AG09319 (cell line): Measurements from ENCODE around the gene TMBIM4.

Experiments used
- DNase-seq: peaks from one replicate; pipeline ENCODE4 v3.0.0-alpha.2; 2010; ENCODE audit warnings: low read depth; ENCODE audit errors: extremely low read depth
- TF ChIP-seq, protein P1 (sequence below): IDR thresholded peaks from 2 replicates; pipeline ENCODE4 v1.5.1; 2011; ENCODE audit warnings: low read depth, mild to moderate bottlenecking, inconsistent platforms, low read length, moderate library complexity

TMBIM4 gene

DNA sequence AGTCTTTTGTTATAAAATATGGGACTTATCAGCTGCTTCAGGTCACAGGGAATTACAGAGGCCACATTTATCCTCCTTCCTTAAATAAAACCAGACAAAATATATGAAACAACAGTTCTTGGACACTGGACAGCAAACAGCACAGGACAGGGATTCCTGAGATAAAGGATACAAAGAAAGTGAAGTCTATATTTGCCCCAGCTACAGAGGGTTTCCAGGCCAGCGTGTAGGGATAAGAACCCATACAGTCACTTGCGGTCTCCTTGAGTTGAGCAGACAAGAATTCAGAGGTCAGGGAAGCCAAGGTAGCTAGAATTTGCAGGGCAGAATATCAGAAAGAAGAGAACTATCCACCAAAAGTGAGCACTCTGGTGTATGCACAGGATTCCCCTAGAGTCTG, 30.5 kb downstream of the TMBIM4 start:
- TF ChIP-seq, protein P1, sequence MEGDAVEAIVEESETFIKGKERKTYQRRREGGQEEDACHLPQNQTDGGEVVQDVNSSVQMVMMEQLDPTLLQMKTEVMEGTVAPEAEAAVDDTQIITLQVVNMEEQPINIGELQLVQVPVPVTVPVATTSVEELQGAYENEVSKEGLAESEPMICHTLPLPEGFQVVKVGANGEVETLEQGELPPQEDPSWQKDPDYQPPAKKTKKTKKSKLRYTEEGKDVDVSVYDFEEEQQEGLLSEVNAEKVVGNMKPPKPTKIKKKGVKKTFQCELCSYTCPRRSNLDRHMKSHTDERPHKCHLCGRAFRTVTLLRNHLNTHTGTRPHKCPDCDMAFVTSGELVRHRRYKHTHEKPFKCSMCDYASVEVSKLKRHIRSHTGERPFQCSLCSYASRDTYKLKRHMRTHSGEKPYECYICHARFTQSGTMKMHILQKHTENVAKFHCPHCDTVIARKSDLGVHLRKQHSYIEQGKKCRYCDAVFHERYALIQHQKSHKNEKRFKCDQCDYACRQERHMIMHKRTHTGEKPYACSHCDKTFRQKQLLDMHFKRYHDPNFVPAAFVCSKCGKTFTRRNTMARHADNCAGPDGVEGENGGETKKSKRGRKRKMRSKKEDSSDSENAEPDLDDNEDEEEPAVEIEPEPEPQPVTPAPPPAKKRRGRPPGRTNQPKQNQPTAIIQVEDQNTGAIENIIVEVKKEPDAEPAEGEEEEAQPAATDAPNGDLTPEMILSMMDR: no peak
- DNase-seq: no peak

DNA sequence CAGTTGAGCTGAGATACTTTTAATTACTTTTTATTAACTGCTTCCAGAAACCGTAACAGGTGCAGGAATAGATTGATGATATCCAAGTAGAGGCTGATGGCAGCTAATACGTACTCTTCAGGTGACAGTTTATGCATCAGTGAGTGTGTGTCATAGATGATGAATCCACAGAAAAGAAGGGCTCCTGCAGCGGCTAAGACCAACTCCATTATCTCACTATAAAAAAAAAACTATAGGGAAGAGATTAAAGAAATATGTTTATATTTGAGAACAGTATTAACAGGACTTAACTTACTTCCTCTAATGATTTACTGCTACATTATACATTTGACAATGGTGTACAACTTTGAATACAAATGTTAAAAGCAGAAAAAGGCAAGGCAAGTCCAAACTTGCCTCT, 31.9 kb downstream of the TMBIM4 start:
- TF ChIP-seq, protein P1: no peak
- DNase-seq: no peak

DNA sequence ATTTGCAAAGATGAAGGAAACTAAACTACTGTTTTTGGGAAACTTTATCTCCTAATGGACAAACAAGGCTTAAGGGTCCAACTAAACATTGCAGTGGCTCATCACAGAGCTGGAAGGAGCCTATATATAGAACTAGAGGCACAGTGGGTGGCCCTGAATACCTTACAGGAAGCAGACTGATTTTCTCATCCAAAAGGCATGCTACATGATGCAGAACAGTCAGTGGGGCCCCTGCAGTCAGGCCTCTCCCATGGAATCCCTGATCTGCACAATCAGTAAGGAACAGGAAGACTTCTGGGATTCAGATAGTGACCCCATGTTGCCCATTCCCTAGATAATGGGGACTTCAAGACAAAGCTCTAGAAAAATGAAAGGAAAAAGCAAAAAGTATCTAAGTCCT, 37.4 kb downstream of the TMBIM4 start:
- TF ChIP-seq, protein P1: no peak
- no peak for DNase-seq

DNA sequence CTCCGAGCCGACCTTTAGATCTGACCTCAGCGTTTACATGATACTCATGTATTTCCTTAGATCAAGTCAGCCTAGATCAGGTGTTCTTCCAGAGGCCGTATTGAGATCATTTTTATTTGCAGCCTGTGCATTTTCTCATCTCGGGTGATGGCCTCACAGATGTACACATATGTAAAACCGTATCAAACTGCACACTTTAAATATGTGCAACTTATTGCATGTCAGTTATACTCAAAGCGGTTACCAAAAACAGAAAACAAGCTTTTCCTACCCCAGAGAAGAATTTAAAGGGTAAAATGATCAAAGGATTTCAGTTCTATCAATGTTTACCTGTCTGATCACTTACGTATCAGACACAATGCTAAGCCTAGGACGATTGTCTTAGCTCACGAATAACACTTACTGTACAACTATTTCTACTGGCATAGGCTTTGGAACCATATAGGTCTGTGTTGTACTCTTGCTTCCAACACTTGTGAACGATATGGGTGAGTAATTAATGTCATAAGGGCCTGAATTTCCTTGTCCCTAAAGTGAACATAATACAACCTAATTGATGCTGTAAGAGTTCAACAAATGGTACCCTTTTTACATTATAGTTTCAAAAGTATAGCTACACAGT, 38.6 kb downstream of the TMBIM4 start:
- no peak for DNase-seq
- TF ChIP-seq, protein P1: no peak

DNA sequence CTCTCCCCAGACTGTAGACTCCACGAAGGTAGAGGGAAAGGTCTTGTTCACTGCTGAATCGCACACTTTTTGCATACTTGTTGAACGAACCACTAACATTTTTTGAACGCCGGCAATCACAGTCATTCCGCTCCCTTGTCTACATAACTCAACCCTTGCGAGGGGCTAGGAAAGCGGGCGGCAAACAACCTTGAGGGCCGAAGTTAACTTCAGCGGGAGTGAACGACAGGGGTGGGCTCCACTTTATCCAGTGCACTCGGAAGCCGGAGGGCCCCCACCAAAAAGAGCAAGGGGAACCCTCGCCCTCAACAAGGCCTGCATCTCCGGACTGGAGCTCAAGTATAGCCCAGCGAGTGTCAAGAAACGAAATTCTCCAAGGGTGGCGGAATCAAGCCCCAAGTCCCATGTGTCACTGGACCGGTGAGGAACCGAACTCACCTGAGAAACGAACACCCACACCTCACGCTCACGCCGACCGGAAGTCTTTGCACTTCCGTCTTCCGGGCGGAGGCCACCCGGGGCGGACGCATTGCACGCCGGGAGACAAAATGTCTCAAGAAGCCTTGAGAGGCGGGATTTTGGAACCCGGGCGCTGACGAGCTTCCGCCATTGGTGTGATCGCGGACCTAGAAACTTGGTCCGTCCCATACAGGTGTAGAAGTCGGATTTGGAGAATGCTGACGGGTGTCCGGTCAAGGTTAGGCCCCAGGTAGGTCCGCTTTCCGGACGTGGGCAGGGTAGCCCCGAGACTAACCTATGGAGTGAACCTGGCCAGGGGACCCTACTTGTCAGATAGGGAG, 39.3 kb downstream of the TMBIM4 start, which contains the start of gene LLPH:
LLPH (minus strand) TSS at position 484 of the 800 bp plus-strand sequence. CDS start 1,644 bp downstream, outside the sequence.
- TF ChIP-seq, protein P1: no peak
- peak; percentile 59 for DNase-seq

DNA sequence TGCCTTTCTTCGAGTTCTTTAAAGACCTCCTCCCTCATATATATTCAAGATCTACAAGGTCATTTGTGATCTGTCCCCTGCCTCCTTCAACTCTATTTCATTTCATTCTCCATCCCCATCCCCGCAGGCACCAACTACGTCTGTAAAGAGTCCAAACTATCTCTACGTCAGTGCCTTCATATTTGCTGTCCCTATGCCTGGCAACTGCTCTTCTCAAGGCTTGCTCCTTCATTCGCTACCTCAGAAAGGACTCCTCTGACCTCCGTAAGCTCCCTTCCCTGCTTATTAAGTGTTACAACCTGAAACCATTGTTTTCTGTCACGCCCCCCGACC, 39.9 kb downstream of the TMBIM4 start:
- TF ChIP-seq, protein P1: no peak
- no peak for DNase-seq

DNA sequence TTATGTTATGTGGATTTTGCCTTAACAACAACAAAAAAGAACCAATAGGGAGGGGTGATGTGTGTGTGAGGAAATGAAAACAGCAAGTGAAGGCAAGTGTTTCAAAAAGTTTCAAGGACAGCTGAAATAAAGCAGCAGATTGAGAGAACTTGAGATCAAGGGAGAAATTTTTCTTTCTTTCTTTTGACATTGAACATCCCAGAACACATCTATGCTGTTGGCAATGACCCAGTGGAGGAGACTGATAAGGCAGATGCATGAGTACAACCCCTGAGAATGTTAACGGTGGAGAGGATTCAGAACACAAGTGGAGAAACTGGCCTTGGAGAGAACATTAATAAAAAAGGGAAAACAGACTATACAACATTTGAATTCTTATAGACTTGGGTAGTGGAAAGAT, 42.1 kb downstream of the TMBIM4 start:
- DNase-seq: no peak

More for the DNA sequence above, 42.1 kb downstream of the TMBIM4 start:
- TF ChIP-seq, protein P1: no peak
